Natural killer cell treated with Interleukin-12 subunit alpha and Interleukin-12 subunit beta and Interleukin-15 and Interleukin-18, amount 100 ng/mL, for 72 hours (primary cell): Measurements from ENCODE around the gene CHAT. TPM values are rescaled to one million over a fixed set of nuclear protein-coding genes. Genes with fewer than 3 reads are reported as not detected.

Experiments used
- ATAC-seq, 2 donors: fragments of 150-1000 bp; cut with Tn5 transposase in 1 of 2; sonication (Bioruptor Pico), chemical (Tn5 transposase) in 1 of 2; 2 replicates each; pipeline ENCODE4 v1.10.0; 2021
- DNase-seq: peaks from one replicate; pipeline ENCODE4 v3.0.0; 2022; ENCODE audit warnings: low spot score
- H3K27ac Mint-ChIP-seq, 2 donors: 1 replicate in 1 of 2; 2 replicates in 1 of 2; pipeline ENCODE4 v1.8.0; 2022; ENCODE audit warnings: mixed read lengths in 2 of 2, mild to moderate bottlenecking in 1 of 2, moderate library complexity in 1 of 2
- H3K27me3 Mint-ChIP-seq, 2 donors: 1 replicate in 1 of 2; 2 replicates in 1 of 2; pipeline ENCODE4 v1.8.0; 2022; ENCODE audit warnings: mixed read lengths in 2 of 2
- H3K36me3 Mint-ChIP-seq: one replicate; pipeline ENCODE4 v1.8.0; 2022; ENCODE audit warnings: mixed read lengths
- H3K4me1 Mint-ChIP-seq, 2 donors: 1 replicate in 1 of 2; 2 replicates in 1 of 2; pipeline ENCODE4 v1.8.0; 2022; ENCODE audit warnings: low read depth in 2 of 2, mixed read lengths in 2 of 2, mild to moderate bottlenecking in 1 of 2
- H3K4me3 Mint-ChIP-seq: one replicate; pipeline ENCODE4 v1.8.0; 2022; ENCODE audit warnings: mixed read lengths
- H3K9me3 Mint-ChIP-seq: 2 replicates; pipeline ENCODE4 v1.8.0; 2022; ENCODE audit warnings: mixed read lengths
- total RNA-seq, 2 donors: library from RNA; stranded (reverse); gene quantifications; one replicate each; pipeline ENCODE4 v1.2.3, GENCODE V29; 2022

The CHAT gene
- total RNA-seq, 2 donors from 2014 or later, result not detected

- no peaks in the 10 kb centered on the region for H3K9me3 Mint-ChIP-seq
- peak in 1 of 2 donors; percentile 18 for ATAC-seq
- H3K4me1 Mint-ChIP-seq, result peaks cover 0 to 3% of the 10 kb centered on the region in 2 donors
These were observed 37.4 kb downstream of the CHAT start for GRCh38 chr10:49651039-49651835.

GRCh38 chr10:49651917-49652316 lies 38.1 kb downstream of the CHAT start:
- Mint-ChIP-seq H3K36me3 (no peaks in the 10 kb centered on the region), H3K4me3 (no peak overlapping the region), H3K27me3 (peaks cover 13 to 29% of the 10 kb centered on the region in 2 donors), H3K4me1 (peaks cover 0 to 3% of the 10 kb centered on the region in 2 donors), H3K27ac (no peak overlapping the region), H3K9me3 (no peaks in the 10 kb centered on the region)
- no peak for ATAC-seq
- no peak for DNase-seq

More at GRCh38 chr10:49651039-49651835, 37.4 kb downstream of the CHAT start:
- DNase-seq, result no peak
- H3K27ac Mint-ChIP-seq, result no peak overlapping the region
- H3K4me3 Mint-ChIP-seq, result no peak overlapping the region
- no peaks in the 10 kb centered on the region for H3K36me3 Mint-ChIP-seq
- H3K27me3 Mint-ChIP-seq, result peaks cover 6 to 22% of the 10 kb centered on the region in 2 donors

- no peak for ATAC-seq
- Mint-ChIP-seq H3K9me3 (no peaks in the 10 kb centered on the region), H3K36me3 (peaks cover 2% of the 10 kb centered on the region), H3K27me3 (peaks cover 13 to 32% of the 10 kb centered on the region in 2 donors), H3K4me1 (peaks cover 0 to 3% of the 10 kb centered on the region in 2 donors), H3K27ac (no peak overlapping the region), H3K4me3 (no peak overlapping the region)
- DNase-seq, result no peak
These were observed 38.8 kb downstream of the CHAT start for GRCh38 chr10:49652421-49653272.

- no peak for ATAC-seq
- Mint-ChIP-seq H3K27me3 (peaks cover 13 to 30% of the 10 kb centered on the region in 2 donors), H3K4me1 (peaks cover 0 to 3% of the 10 kb centered on the region in 2 donors), H3K36me3 (peaks cover 4% of the 10 kb centered on the region), H3K27ac (no peak overlapping the region), H3K9me3 (no peaks in the 10 kb centered on the region), H3K4me3 (no peak overlapping the region)
- DNase-seq, result no peak
These were observed 39.6 kb downstream of the CHAT start for GRCh38 chr10:49653273-49653929.

GRCh38 chr10:49654036-49654693 lies 40.3 kb downstream of the CHAT start:
- H3K27ac Mint-ChIP-seq, result no peak overlapping the region
- ATAC-seq (no peak), DNase-seq (no peak)
- H3K9me3 Mint-ChIP-seq, result peaks cover 5% of the 10 kb centered on the region
- peaks cover 13 to 36% of the 10 kb centered on the region in 2 donors for H3K27me3 Mint-ChIP-seq
- peaks cover 0 to 2% of the 10 kb centered on the region in 2 donors for H3K4me1 Mint-ChIP-seq
- peaks cover 9% of the 10 kb centered on the region for H3K36me3 Mint-ChIP-seq
- H3K4me3 Mint-ChIP-seq, result no peak overlapping the region

GRCh38 chr10:49655099-49655498 lies 41.3 kb downstream of the CHAT start:
- peaks cover 11% of the 10 kb centered on the region for H3K36me3 Mint-ChIP-seq
- H3K9me3 Mint-ChIP-seq, result peaks cover 11% of the 10 kb centered on the region
- ATAC-seq, result no peak
- DNase-seq, result no peak
- H3K4me3 Mint-ChIP-seq, result no peak overlapping the region
- H3K4me1 Mint-ChIP-seq, result no peaks in the 10 kb centered on the region
- peaks cover 13 to 41% of the 10 kb centered on the region in 2 donors for H3K27me3 Mint-ChIP-seq
- H3K27ac Mint-ChIP-seq, result no peak overlapping the region

GRCh38 chr10:49656845-49657493 lies 43.1 kb downstream of the CHAT start:
- Mint-ChIP-seq H3K4me3 (no peak overlapping the region), H3K9me3 (peaks cover 15% of the 10 kb centered on the region), H3K27me3 (peaks cover 13 to 41% of the 10 kb centered on the region in 2 donors), H3K4me1 (no peaks in the 10 kb centered on the region), H3K27ac (no peak overlapping the region), H3K36me3 (peaks cover 11% of the 10 kb centered on the region)
- DNase-seq, result peak; percentile 47
- ATAC-seq, result no peak

- no peak for ATAC-seq
- Mint-ChIP-seq H3K4me1 (no peaks in the 10 kb centered on the region), H3K27ac (no peak overlapping the region), H3K9me3 (peaks cover 15% of the 10 kb centered on the region), H3K4me3 (no peak overlapping the region), H3K36me3 (peaks cover 11% of the 10 kb centered on the region), H3K27me3 (peaks cover 10 to 38% of the 10 kb centered on the region in 2 donors)
- DNase-seq, result no peak
These were observed 43.8 kb downstream of the CHAT start for GRCh38 chr10:49657606-49658005.

GRCh38 chr10:49661140-49661856 lies 47.5 kb downstream of the CHAT start:
- Mint-ChIP-seq H3K27ac (no peak overlapping the region), H3K9me3 (peaks cover 15% of the 10 kb centered on the region), H3K27me3 (peaks cover 8 to 25% of the 10 kb centered on the region in 2 donors), H3K4me1 (no peaks in the 10 kb centered on the region), H3K36me3 (peaks cover 11% of the 10 kb centered on the region), H3K4me3 (no peak overlapping the region)
- no peak for DNase-seq
- no peak for ATAC-seq

GRCh38 chr10:49662169-49662830 lies 48.5 kb downstream of the CHAT start:
- H3K27ac Mint-ChIP-seq, result no peak overlapping the region
- H3K4me3 Mint-ChIP-seq, result no peak overlapping the region
- peaks cover 15% of the 10 kb centered on the region for H3K9me3 Mint-ChIP-seq
- ATAC-seq, result no peak
- peaks cover 5 to 15% of the 10 kb centered on the region in 2 donors for H3K27me3 Mint-ChIP-seq
- no peak for DNase-seq
- no peaks in the 10 kb centered on the region for H3K4me1 Mint-ChIP-seq
- H3K36me3 Mint-ChIP-seq, result peaks cover 11% of the 10 kb centered on the region

GRCh38 chr10:49663596-49663995 lies 49.8 kb downstream of the CHAT start:
- peaks cover 15% of the 10 kb centered on the region for H3K9me3 Mint-ChIP-seq
- DNase-seq (no peak), ATAC-seq (no peak)
- H3K4me3 Mint-ChIP-seq, result no peak overlapping the region
- H3K36me3 Mint-ChIP-seq, result peaks cover 8% of the 10 kb centered on the region
- peaks cover 9 to 14% of the 10 kb centered on the region in 2 donors for H3K27me3 Mint-ChIP-seq
- H3K27ac Mint-ChIP-seq, result no peak overlapping the region
- no peaks in the 10 kb centered on the region for H3K4me1 Mint-ChIP-seq
